Loucy (cell line): ENCODE data around the gene RPL27A.

Experiments
- H2AFZ ChIP-seq: fragments of 200-600 bp; sonication (generic); 2 replicates; pipeline ENCODE4 v1.6.0; 2016; ENCODE audit warnings: antibody characterized with exemption, mild to moderate bottlenecking, low read length, moderate library complexity
- H3F3A ChIP-seq: fragments of 200-600 bp; 2 replicates; pipeline ENCODE4 v1.6.0; 2016; ENCODE audit warnings: antibody characterized with exemption, low read depth, mild to moderate bottlenecking
- H3K27me3 ChIP-seq: fragments of 200-600 bp; sonication (generic); 2 replicates; pipeline ENCODE4 v1.6.1; 2014; ENCODE audit warnings: low read length, mild to moderate bottlenecking; ENCODE audit not compliant: insufficient read depth, poor library complexity, severe bottlenecking
- H3K36me3 ChIP-seq: fragments of 200-600 bp; sonication (generic); 2 replicates; pipeline ENCODE4 v1.6.1; 2016; ENCODE audit warnings: low read length; ENCODE audit not compliant: insufficient read depth
- H3K4me1 ChIP-seq: fragments of 200-600 bp; sonication (generic); 2 replicates; pipeline ENCODE4 v1.5.1; 2014; ENCODE audit warnings: low read length, mild to moderate bottlenecking; ENCODE audit not compliant: insufficient read depth, poor library complexity, severe bottlenecking
- H3K4me2 ChIP-seq: fragments of 200-600 bp; sonication (generic); 2 replicates; pipeline ENCODE4 v1.6.0; 2014; ENCODE audit warnings: antibody characterized with exemption, low read length, low read depth, mild to moderate bottlenecking; ENCODE audit not compliant: poor library complexity, severe bottlenecking
- H3K4me3 ChIP-seq: fragments of 200-600 bp; sonication (generic); 2 replicates; pipeline ENCODE4 v1.5.1; 2014; ENCODE audit warnings: low read length, mild to moderate bottlenecking, mixed read lengths; ENCODE audit not compliant: poor library complexity, severe bottlenecking
- H3K79me2 ChIP-seq: fragments of 200-600 bp; sonication (generic); 2 replicates; pipeline ENCODE4 v1.6.1; 2014; ENCODE audit warnings: low read length; ENCODE audit not compliant: insufficient read depth
- H3K9ac ChIP-seq: fragments of 200-600 bp; sonication (generic); 2 replicates; pipeline ENCODE4 v1.6.0; 2014; ENCODE audit warnings: mild to moderate bottlenecking, low read depth, low read length, moderate library complexity; ENCODE audit not compliant: poor library complexity, severe bottlenecking
- H3K9me2 ChIP-seq: fragments of 200-600 bp; sonication (generic); replicated peaks from 2 replicates; pipeline ENCODE4 v1.6.1; 2016; ENCODE audit warnings: low read depth, low read length, mixed read lengths
- H3K9me3 ChIP-seq: fragments of 200-600 bp; sonication (generic); 2 replicates; pipeline ENCODE4 v1.6.1; 2014; ENCODE audit warnings: mild to moderate bottlenecking, antibody characterized with exemption, low read length, low read depth; ENCODE audit not compliant: insufficient read depth
- H4K20me1 ChIP-seq: fragments of 200-600 bp; sonication (generic); 2 replicates; pipeline ENCODE4 v1.6.0; 2014; ENCODE audit warnings: antibody characterized with exemption, low read length, mild to moderate bottlenecking; ENCODE audit not compliant: insufficient read depth, poor library complexity, severe bottlenecking
- EZH2phosphoT487 ChIP-seq: fragments of 200-600 bp; IDR thresholded peaks from 2 replicates; pipeline ENCODE4 v1.6.1; 2018; ENCODE audit warnings: antibody characterized with exemption, mild to moderate bottlenecking, moderate library complexity, borderline replicate concordance
- TF ChIP-seq, protein P1 (sequence below): fragments of 200-600 bp; sonication (generic); conservative IDR thresholded peaks from 2 replicates; pipeline ENCODE4 v1.5.1; 2014; ENCODE audit warnings: mild to moderate bottlenecking, antibody characterized with exemption, low read length

Gene RPL27A

DNA sequence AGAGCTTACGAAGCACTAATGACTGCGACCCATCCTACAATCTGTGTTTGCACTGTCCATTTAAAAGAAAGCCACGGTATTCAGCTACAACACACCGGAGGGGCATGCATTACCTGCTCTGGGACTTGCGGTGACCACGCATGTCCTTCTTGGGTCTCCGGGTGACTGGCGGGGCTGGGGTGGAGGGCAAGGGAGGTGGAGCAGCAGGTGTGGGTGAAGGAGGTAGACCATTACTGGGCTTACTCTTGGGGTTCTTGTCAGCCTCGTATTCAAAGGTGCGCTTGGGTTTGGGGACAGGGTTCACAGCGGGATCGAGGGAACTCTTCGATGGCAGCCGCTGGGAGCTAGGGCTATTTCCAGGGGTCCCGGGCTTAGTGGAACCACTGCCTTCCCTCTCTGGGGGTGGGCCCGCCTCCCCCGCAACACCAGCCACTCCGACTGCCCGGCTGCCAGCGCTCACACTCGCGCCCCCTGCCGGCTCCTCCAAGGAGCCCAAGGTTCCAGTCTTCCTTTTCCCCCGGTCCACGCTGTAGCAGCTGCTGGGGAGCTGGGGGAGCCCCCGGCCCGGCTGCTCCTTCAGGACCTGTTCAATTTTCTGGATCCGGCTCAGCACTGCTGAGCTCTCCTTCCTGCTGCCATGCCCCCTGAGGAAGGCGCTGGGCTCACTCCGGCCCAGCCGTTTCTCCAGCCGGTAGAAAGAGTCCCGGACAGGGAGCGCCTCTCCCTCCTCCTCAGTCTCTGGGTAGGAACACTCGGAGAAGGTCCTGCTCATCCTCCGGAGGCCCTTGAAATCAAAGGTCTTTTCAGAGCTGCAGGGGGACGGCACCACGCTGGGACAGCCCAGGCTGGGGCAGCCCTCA, 47.5 kb downstream of the RPL27A start:
- Histone ChIP-seq H3K4me3 (no peak overlapping the region), H3K9ac (no peak overlapping the region), H3K79me2 (no peaks in the 10 kb centered on the region), H3K27me3 (no peaks in the 10 kb centered on the region), H3F3A (no peaks in the 10 kb centered on the region), H2AFZ (no peak overlapping the region), H3K4me2 (no peak overlapping the region), H3K9me2 (no peaks in the 10 kb centered on the region), H3K4me1 (peaks cover 17% of the 10 kb centered on the region), H3K9me3 (no peaks in the 10 kb centered on the region), H4K20me1 (no peaks in the 10 kb centered on the region), H3K36me3 (no peaks in the 10 kb centered on the region)
- TF ChIP-seq, protein P1, sequence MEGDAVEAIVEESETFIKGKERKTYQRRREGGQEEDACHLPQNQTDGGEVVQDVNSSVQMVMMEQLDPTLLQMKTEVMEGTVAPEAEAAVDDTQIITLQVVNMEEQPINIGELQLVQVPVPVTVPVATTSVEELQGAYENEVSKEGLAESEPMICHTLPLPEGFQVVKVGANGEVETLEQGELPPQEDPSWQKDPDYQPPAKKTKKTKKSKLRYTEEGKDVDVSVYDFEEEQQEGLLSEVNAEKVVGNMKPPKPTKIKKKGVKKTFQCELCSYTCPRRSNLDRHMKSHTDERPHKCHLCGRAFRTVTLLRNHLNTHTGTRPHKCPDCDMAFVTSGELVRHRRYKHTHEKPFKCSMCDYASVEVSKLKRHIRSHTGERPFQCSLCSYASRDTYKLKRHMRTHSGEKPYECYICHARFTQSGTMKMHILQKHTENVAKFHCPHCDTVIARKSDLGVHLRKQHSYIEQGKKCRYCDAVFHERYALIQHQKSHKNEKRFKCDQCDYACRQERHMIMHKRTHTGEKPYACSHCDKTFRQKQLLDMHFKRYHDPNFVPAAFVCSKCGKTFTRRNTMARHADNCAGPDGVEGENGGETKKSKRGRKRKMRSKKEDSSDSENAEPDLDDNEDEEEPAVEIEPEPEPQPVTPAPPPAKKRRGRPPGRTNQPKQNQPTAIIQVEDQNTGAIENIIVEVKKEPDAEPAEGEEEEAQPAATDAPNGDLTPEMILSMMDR = no peak
- no peak for TF ChIP-seq EZH2phosphoT487

DNA sequence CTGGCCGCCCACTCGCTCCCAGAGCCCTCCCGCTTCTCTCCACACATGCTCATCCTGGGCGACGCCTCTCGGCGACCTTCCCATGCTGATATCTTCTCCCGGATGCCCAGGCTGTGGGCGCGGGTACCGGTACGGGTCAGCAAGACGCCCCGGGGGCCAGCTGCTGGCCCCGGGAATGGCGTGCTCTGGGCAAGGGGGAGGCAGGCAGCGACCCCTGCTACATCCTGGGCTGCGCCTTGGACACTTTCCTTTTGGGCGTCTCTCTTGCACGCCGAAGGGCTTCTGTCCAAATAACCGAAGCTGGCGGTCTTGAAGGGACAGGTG, 48.1 kb downstream of the RPL27A start:
- no peak overlapping the region for H3K9ac ChIP-seq
- TF ChIP-seq, protein P1 = no peak
- no peak for TF ChIP-seq EZH2phosphoT487
- H4K20me1 ChIP-seq = no peaks in the 10 kb centered on the region
- H3K9me2 ChIP-seq = no peaks in the 10 kb centered on the region
- H2AFZ ChIP-seq = no peak overlapping the region
- H3K36me3 ChIP-seq = no peaks in the 10 kb centered on the region
- no peaks in the 10 kb centered on the region for H3K9me3 ChIP-seq
- no peaks in the 10 kb centered on the region for H3K79me2 ChIP-seq
- H3F3A ChIP-seq = no peaks in the 10 kb centered on the region
- H3K4me1 ChIP-seq = peaks cover 17% of the 10 kb centered on the region
- no peak overlapping the region for H3K4me2 ChIP-seq
- no peak overlapping the region for H3K4me3 ChIP-seq
- no peaks in the 10 kb centered on the region for H3K27me3 ChIP-seq

DNA sequence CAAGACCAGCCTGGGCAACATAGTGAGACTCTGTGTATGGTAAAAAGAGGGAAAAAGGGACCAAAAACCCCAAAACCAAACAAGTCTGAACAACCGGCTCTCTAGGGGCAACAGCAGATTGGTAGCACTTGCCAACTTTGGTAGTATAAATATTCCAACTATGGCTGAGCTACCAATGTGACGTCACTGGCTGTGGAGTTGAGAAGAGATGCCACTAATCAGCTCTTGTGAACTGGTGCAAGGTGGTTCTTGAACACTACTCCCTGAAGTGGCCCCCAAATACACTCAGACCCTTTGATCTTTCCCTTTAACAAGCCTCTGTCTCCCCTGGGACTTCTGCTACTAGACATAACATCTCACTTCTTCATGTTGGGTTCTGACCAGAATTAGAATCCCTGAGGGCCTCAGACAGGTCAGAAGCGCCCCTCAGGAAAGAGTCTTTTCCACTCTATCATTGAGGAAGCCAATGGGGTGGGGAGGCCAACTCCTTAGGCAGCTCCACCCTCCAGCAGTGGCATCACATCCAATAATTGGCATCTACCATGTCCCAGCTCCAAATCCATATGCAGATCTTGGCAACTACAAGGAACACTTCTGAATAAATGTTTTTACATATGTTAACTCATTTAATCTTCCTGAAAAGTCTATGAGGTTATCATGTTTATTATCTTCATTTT, 49.2 kb downstream of the RPL27A start:
- Histone ChIP-seq H4K20me1 (no peaks in the 10 kb centered on the region), H3K4me2 (peak overlapping the region; percentile 15), H3K9me2 (no peaks in the 10 kb centered on the region), H3K4me3 (no peak overlapping the region), H3F3A (no peaks in the 10 kb centered on the region), H2AFZ (0 out of 2 replicates have a peak overlapping the region, but pooled peaks have one; percentile 38), H3K4me1 (peaks cover 17% of the 10 kb centered on the region), H3K27me3 (no peaks in the 10 kb centered on the region), H3K36me3 (no peaks in the 10 kb centered on the region), H3K79me2 (no peaks in the 10 kb centered on the region), H3K9ac (no peak overlapping the region), H3K9me3 (no peaks in the 10 kb centered on the region)
- no peak for TF ChIP-seq EZH2phosphoT487
- TF ChIP-seq, protein P1 = no peak
